A673 (cell line): Measurements from ENCODE around the gene NPNT. TPM values are rescaled to one million over a fixed set of nuclear protein-coding genes. Genes with fewer than 3 reads are reported as not detected.

ENCODE experiments used
- BruUV-seq: library from RNA; stranded (reverse); fragments of 400-500 nt; replicated peaks from 2 replicates; lab custom pipeline; 2021; lab: Mats Ljungman, UMichigan
- CTCF ChIA-PET: fragments of 300-600 bp; sonication (Branson Sonifier 250); formaldehyde crosslinking; loops from one replicate; lab custom pipeline; 2022; ENCODE audit warnings: antibody characterized with exemption; lab: Charles Lee
- POLR2A ChIA-PET: fragments of 300-600 bp; sonication (Branson Sonifier 250); formaldehyde crosslinking; loops from one replicate; lab custom pipeline; 2022; ENCODE audit warnings: antibody characterized with exemption; ENCODE audit not compliant: low non-redundant PET; lab: Charles Lee
- DNase-seq: peaks from one replicate; pipeline ENCODE4 v3.0.0-alpha.2; 2015; ENCODE audit warnings: low spot score
- H3K27ac ChIP-seq: fragments of 200-600 bp; sonication (generic); 2 replicates; pipeline ENCODE4 v1.5.1; 2016; ENCODE audit warnings: mixed run types, low read depth, mild to moderate bottlenecking, mixed read lengths, antibody characterized with exemption, low read length; ENCODE audit not compliant: poor library complexity, severe bottlenecking
- H3K27me3 ChIP-seq: fragments of 200-600 bp; sonication (generic); replicated peaks from 2 replicates; pipeline ENCODE4 v1.6.1; 2017; ENCODE audit warnings: mixed run types, low read depth, mild to moderate bottlenecking, mixed read lengths, antibody characterized with exemption, low read length; ENCODE audit not compliant: insufficient read depth, poor library complexity
- H3K36me3 ChIP-seq: fragments of 200-600 bp; sonication (generic); 2 replicates; pipeline ENCODE4 v1.6.1; 2016; ENCODE audit warnings: mixed run types, mild to moderate bottlenecking, mixed read lengths, antibody characterized with exemption, low read length; ENCODE audit not compliant: insufficient read depth, poor library complexity, severe bottlenecking
- H3K4me1 ChIP-seq: fragments of 200-600 bp; sonication (generic); 2 replicates; pipeline ENCODE4 v1.6.1; 2017; ENCODE audit warnings: mixed run types, mild to moderate bottlenecking, mixed read lengths, antibody characterized with exemption, low read length; ENCODE audit not compliant: insufficient read depth, poor library complexity, severe bottlenecking
- H3K4me3 ChIP-seq: fragments of 200-600 bp; sonication (generic); 2 replicates; pipeline ENCODE4 v1.5.1; 2016; ENCODE audit warnings: low read depth, mixed run types, mild to moderate bottlenecking, mixed read lengths, low read length; ENCODE audit not compliant: poor library complexity, severe bottlenecking
- H3K9me3 ChIP-seq: fragments of 200-600 bp; sonication (generic); 2 replicates; pipeline ENCODE4 v1.6.1; 2016; ENCODE audit warnings: mixed run types, low read depth, mild to moderate bottlenecking, mixed read lengths, antibody characterized with exemption, low read length; ENCODE audit not compliant: poor library complexity, severe bottlenecking
- EZH2 ChIP-seq: fragments of 200-600 bp; sonication (generic); IDR thresholded peaks from 2 replicates; pipeline ENCODE4 v1.6.1; 2017; ENCODE audit warnings: borderline replicate concordance, low read depth, mild to moderate bottlenecking, mixed read lengths, antibody characterized with exemption, low read length; ENCODE audit not compliant: poor library complexity, severe bottlenecking
- intact Hi-C: fragments of 100-400 bp; cut with micrococcal nuclease; formaldehyde crosslinking; loops from one replicate; pipeline ENCODE4 v1.10.0; 2022; ENCODE audit not compliant: unreplicated experiment
- total RNA-seq: library from RNA; stranded (reverse); gene quantifications from 2 replicates; pipeline ENCODE4 v1.2.3, GENCODE V29; 2021
- TF ChIP-seq, protein P1 (sequence below): fragments of 300-800, 200-600 bp; sonication (generic); conservative IDR thresholded peaks from 2 replicates; pipeline ENCODE4 v1.5.1; 2017; ENCODE audit warnings: low read depth, mild to moderate bottlenecking, antibody characterized with exemption, low read length, moderate library complexity, mixed read lengths

Gene NPNT
- total RNA-seq, 1 experiment from 2014 or later, result 0.45 TPM

DNA sequence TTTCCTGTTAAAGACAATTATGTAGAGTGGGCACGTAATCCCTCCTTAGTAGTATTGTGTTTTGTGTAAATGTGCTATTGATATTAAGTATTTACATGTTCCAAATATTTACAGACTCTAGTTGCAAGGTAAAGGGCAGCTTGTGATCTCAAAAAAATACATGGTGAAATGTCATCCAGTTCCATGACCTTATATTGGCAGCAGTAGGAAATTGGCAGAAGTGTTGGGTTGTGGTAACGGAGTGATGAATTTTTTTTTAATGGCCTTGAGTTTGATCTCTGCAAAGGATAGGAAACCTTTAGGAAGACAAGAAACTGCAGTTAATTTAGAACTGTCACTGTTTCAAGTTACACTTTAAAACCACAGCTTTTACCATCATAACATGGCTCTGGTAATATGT lies 74.3 kb downstream of the NPNT start:
- BruUV-seq, result no TSS peak
- Histone ChIP-seq H3K4me1 (no peaks in the 10 kb centered on the region), H3K36me3 (no peaks in the 10 kb centered on the region), H3K27ac (no peak overlapping the region), H3K9me3 (no peaks in the 10 kb centered on the region), H3K4me3 (no peak overlapping the region), H3K27me3 (no peaks in the 10 kb centered on the region)
- intact Hi-C loops, result no loop called here
- no peak for DNase-seq
- POLR2A ChIA-PET, result no interaction called here
- TF ChIP-seq, protein P1, sequence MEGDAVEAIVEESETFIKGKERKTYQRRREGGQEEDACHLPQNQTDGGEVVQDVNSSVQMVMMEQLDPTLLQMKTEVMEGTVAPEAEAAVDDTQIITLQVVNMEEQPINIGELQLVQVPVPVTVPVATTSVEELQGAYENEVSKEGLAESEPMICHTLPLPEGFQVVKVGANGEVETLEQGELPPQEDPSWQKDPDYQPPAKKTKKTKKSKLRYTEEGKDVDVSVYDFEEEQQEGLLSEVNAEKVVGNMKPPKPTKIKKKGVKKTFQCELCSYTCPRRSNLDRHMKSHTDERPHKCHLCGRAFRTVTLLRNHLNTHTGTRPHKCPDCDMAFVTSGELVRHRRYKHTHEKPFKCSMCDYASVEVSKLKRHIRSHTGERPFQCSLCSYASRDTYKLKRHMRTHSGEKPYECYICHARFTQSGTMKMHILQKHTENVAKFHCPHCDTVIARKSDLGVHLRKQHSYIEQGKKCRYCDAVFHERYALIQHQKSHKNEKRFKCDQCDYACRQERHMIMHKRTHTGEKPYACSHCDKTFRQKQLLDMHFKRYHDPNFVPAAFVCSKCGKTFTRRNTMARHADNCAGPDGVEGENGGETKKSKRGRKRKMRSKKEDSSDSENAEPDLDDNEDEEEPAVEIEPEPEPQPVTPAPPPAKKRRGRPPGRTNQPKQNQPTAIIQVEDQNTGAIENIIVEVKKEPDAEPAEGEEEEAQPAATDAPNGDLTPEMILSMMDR, result no peak
- TF ChIP-seq EZH2, result no peak
- CTCF ChIA-PET, result no interaction called here

DNA sequence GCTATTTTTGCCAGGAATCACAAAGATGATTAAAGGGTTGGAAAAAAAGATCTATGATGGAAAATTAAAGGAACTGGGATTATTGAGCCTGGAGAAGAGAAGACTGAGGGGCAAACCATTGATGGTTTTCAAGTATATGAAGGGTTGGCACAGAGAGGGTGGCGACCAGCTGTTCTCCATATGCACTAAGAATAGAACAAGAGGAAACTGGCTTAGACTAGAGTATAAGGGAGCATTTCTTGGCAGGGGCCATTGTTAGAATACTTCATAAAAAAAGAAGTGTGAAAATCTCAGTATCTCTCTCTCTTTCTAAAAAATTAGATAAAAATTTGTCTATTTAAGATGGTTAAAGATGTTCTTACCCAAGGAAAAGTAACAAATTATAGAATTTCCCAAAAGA lies 75.1 kb downstream of the NPNT start:
- no peak for TF ChIP-seq EZH2
- TF ChIP-seq, protein P1, result no peak
- no TSS peak for BruUV-seq
- ChIA-PET CTCF (no interaction called here), POLR2A (no interaction called here)
- Histone ChIP-seq H3K27ac (no peak overlapping the region), H3K4me1 (no peaks in the 10 kb centered on the region), H3K27me3 (no peaks in the 10 kb centered on the region), H3K4me3 (no peak overlapping the region), H3K36me3 (no peaks in the 10 kb centered on the region), H3K9me3 (no peaks in the 10 kb centered on the region)
- no peak for DNase-seq
- intact Hi-C loops, result no loop called here

DNA sequence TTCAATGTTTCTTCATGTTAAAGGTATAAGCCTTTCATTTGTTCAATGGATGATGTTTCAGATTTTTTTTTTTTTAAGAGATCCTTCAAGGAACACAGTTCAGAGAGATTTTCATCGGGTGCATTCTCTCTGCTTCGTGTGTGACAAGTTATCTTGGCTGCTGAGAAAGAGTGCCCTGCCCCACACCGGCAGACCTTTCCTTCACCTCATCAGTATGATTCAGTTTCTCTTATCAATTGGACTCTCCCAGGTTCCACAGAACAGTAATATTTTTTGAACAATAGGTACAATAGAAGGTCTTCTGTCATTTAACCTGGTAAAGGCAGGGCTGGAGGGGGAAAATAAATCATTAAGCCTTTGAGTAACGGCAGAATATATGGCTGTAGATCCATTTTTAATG lies 75.8 kb downstream of the NPNT start:
- no peaks in the 10 kb centered on the region for H3K4me1 ChIP-seq
- no peak overlapping the region for H3K4me3 ChIP-seq
- H3K27ac ChIP-seq, result no peak overlapping the region
- intact Hi-C loops, result no loop called here
- no peak for DNase-seq
- no peak for TF ChIP-seq EZH2
- TF ChIP-seq, protein P1, result no peak
- no peaks in the 10 kb centered on the region for H3K27me3 ChIP-seq
- CTCF ChIA-PET, result no interaction called here
- no TSS peak for BruUV-seq
- H3K36me3 ChIP-seq, result no peaks in the 10 kb centered on the region
- no peaks in the 10 kb centered on the region for H3K9me3 ChIP-seq
- POLR2A ChIA-PET, result no interaction called here
